H1 (cell line): ENCODE results near the gene BOK. TPM values are rescaled to one million over a fixed set of nuclear protein-coding genes. Genes with fewer than 3 reads are reported as not detected.
"Not testable (repeated sequence)": the region's sequence is repeated elsewhere in the genome, so short reads cannot be mapped to it uniquely, and the experiment has no call there.

Experiments
- CTCF ChIA-PET: fragments of 300-600 bp; sonication (Branson Sonifier 250); formaldehyde crosslinking; loops from one replicate; lab custom pipeline; 2021; ENCODE audit not compliant: partially characterized antibody; lab: Charles Lee
- POLR2A ChIA-PET: fragments of 300-600 bp; sonication (Branson Sonifier 250); formaldehyde crosslinking; loops from one replicate; lab custom pipeline; 2021; ENCODE audit warnings: inconsistent platforms; ENCODE audit not compliant: partially characterized antibody; lab: Charles Lee
- DNase-seq, 2 experiments: peaks; one replicate each; pipeline versions ENCODE4 v3.0.0 to v3.0.0-alpha.2; 2010 to 2022; ENCODE audit warnings: low spot score in 2 of 2, low read depth in 1 of 2, mixed read lengths in 1 of 2
- FAIRE-seq: peaks from 2 replicates; lab custom pipeline; 2011; peaks lifted over from hg19 to GRCh38; lab: Jason Lieb, UNC
- H2AFZ ChIP-seq: 2 replicates; pipeline ENCODE4 v1.8.1; 2012; ENCODE audit warnings: low read length, inconsistent platforms
- H2AK5ac ChIP-seq: 2 replicates; pipeline ENCODE4 v1.6.1; 2013; ENCODE audit warnings: low read depth, low read length
- H2BK120ac ChIP-seq: replicated peaks from 2 replicates; pipeline ENCODE3; 2013; ENCODE audit warnings: low read depth, low read length, inconsistent platforms
- H2BK12ac ChIP-seq: 2 replicates; pipeline ENCODE4 v1.6.1; 2013; ENCODE audit warnings: low read depth, low read length
- H2BK15ac ChIP-seq: 2 replicates; pipeline ENCODE4 v1.6.1; 2013; ENCODE audit warnings: low read length
- H2BK20ac ChIP-seq: 2 replicates; pipeline ENCODE4 v1.6.1; 2013; ENCODE audit warnings: low read length
- H2BK5ac ChIP-seq: 2 replicates; pipeline ENCODE4 v1.6.1; 2013; ENCODE audit warnings: low read depth, low read length
- H3K14ac ChIP-seq: 2 replicates; pipeline ENCODE4 v1.6.1; 2013; ENCODE audit warnings: inconsistent platforms; ENCODE audit not compliant: insufficient read length
- H3K18ac ChIP-seq: 2 replicates; pipeline ENCODE4 v1.6.1; 2013; ENCODE audit warnings: low read length; ENCODE audit errors: extremely low read depth
- H3K23ac ChIP-seq: 2 replicates; pipeline ENCODE4 v1.6.1; 2013; ENCODE audit warnings: inconsistent platforms; ENCODE audit not compliant: insufficient read length
- H3K23me2 ChIP-seq: 2 replicates; pipeline ENCODE4 v1.6.1; 2013; ENCODE audit warnings: low read depth, low read length
- H3K27ac ChIP-seq: 2 replicates; pipeline ENCODE4 v1.6.1; 2011; ENCODE audit warnings: low read depth, low read length, inconsistent platforms
- H3K27me3 ChIP-seq, 4 experiments: replicated peaks in 1 of 4; 1 replicate in 1 of 4; 2 replicates in 3 of 4; pipeline versions ENCODE4 v1.6.1 to v1.8.1; 2011 to 2013; ENCODE audit warnings: low read length in 3 of 4, mild to moderate bottlenecking in 3 of 4, inconsistent platforms in 2 of 4, mixed read lengths in 2 of 4, moderate library complexity in 1 of 4; ENCODE audit not compliant: control insufficient read depth in 3 of 4, insufficient read depth in 3 of 4; ENCODE audit errors: extremely low read depth in 1 of 4
- H3K36me3 ChIP-seq, 4 experiments: 2 replicates each; pipeline versions ENCODE4 v1.6.1 to v1.8.1; 2011 to 2013; ENCODE audit warnings: mild to moderate bottlenecking in 4 of 4, low read length in 3 of 4, moderate library complexity in 2 of 4, control low read depth in 1 of 4, inconsistent platforms in 1 of 4; ENCODE audit not compliant: insufficient read depth in 4 of 4, control insufficient read depth in 2 of 4
- H3K4ac ChIP-seq: replicated peaks from 2 replicates; pipeline ENCODE3; 2013; ENCODE audit warnings: low read length, low read depth, mixed read lengths, inconsistent platforms; ENCODE audit not compliant: insufficient read length
- H3K4me1 ChIP-seq, 4 experiments: replicated peaks in 1 of 4; 1 replicate in 1 of 4; 2 replicates in 3 of 4; pipeline versions ENCODE4 v1.6.1 to v1.8.1; 2011 to 2013; ENCODE audit warnings: low read length in 3 of 4, inconsistent platforms in 2 of 4, mixed read lengths in 1 of 4; ENCODE audit not compliant: insufficient read depth in 4 of 4, control insufficient read depth in 3 of 4
- H3K4me2 ChIP-seq, 2 experiments: 2 replicates each; pipeline versions ENCODE4 v1.6.1 to v1.8.1; 2011 to 2013; ENCODE audit warnings: low read depth in 2 of 2, low read length in 2 of 2, control low read depth in 1 of 2, inconsistent platforms in 1 of 2, mild to moderate bottlenecking in 1 of 2; ENCODE audit not compliant: insufficient read depth in 1 of 2
- H3K4me3 ChIP-seq, 4 experiments: fragments of 200-600, 300-600 bp in 1 of 4; sonication (generic), shearing (Covaris generic), sonication (Bioruptor Twin) in 1 of 4; 2 replicates each; pipeline versions ENCODE4 v1.5.1 to v1.8.1; 2011 to 2016; ENCODE audit warnings: low read length in 4 of 4, low read depth in 3 of 4, control low read depth in 2 of 4, inconsistent platforms in 2 of 4, mild to moderate bottlenecking in 2 of 4, mixed read lengths in 1 of 4, moderate library complexity in 1 of 4; ENCODE audit not compliant: insufficient read depth in 2 of 4; ENCODE audit errors: extremely low read depth in 1 of 4
- H3K56ac ChIP-seq: replicated peaks from 2 replicates; pipeline ENCODE3; 2013; ENCODE audit warnings: low read depth, mild to moderate bottlenecking, mixed read lengths, low read length, inconsistent platforms; ENCODE audit not compliant: insufficient read length
- H3K79me1 ChIP-seq: 2 replicates; pipeline ENCODE4 v1.6.1; 2013; ENCODE audit warnings: low read depth, low read length, control low read depth
- H3K79me2 ChIP-seq, 2 experiments: 2 replicates each; pipeline versions ENCODE4 v1.6.1 to v1.8.1; 2012 to 2013; ENCODE audit warnings: low read length in 2 of 2, mild to moderate bottlenecking in 2 of 2, inconsistent platforms in 1 of 2; ENCODE audit not compliant: insufficient read depth in 2 of 2, control insufficient read depth in 1 of 2
- H3K9ac ChIP-seq, 4 experiments: replicated peaks in 1 of 4; 1 replicate in 1 of 4; 2 replicates in 3 of 4; pipeline versions ENCODE4 v1.6.1 to v1.8.1; 2011 to 2013; ENCODE audit warnings: low read depth in 3 of 4, low read length in 3 of 4, control low read depth in 2 of 4, mild to moderate bottlenecking in 2 of 4, moderate library complexity in 2 of 4, inconsistent platforms in 1 of 4; ENCODE audit errors: extremely low read depth in 1 of 4
- H3K9me3 ChIP-seq, 2 experiments: 2 replicates each; pipeline versions ENCODE4 v1.6.1 to v1.8.1; 2012 to 2013; ENCODE audit warnings: mild to moderate bottlenecking in 2 of 2, moderate library complexity in 2 of 2, control low read depth in 1 of 2, inconsistent platforms in 1 of 2, low read depth in 1 of 2, low read length in 1 of 2, mixed read lengths in 1 of 2; ENCODE audit not compliant: insufficient read depth in 2 of 2
- H4K20me1 ChIP-seq, 2 experiments: replicated peaks in 1 of 2; 2 replicates each; pipeline versions ENCODE3 to v1.8.1; 2011 to 2013; ENCODE audit warnings: inconsistent platforms in 2 of 2, low read length in 2 of 2, mild to moderate bottlenecking in 1 of 2; ENCODE audit not compliant: insufficient read depth in 2 of 2, control insufficient read depth in 1 of 2
- H4K5ac ChIP-seq: 2 replicates; pipeline ENCODE4 v1.6.1; 2013; ENCODE audit warnings: low read length, low read depth, mixed read lengths, inconsistent platforms; ENCODE audit not compliant: insufficient read length
- H4K8ac ChIP-seq: 2 replicates; pipeline ENCODE4 v1.8.0; 2013; ENCODE audit warnings: mild to moderate bottlenecking, moderate library complexity, low read length, inconsistent platforms; ENCODE audit not compliant: insufficient read depth; ENCODE audit errors: extremely low read depth
- H4K91ac ChIP-seq: replicated peaks from 2 replicates; pipeline ENCODE3; 2013; ENCODE audit warnings: low read length, mixed read lengths, inconsistent platforms; ENCODE audit not compliant: insufficient read length
- CBX8 ChIP-seq: fragments of 300-800, 300-1000 bp; sonication (generic); IDR thresholded peaks from 2 replicates; pipeline ENCODE4 v1.7.1; 2016; ENCODE audit warnings: low read depth, low read length, borderline replicate concordance
- CTBP2 ChIP-seq: IDR thresholded peaks from 2 replicates; pipeline ENCODE4 v1.7.0; 2011; ENCODE audit warnings: borderline replicate concordance, mild to moderate bottlenecking, moderate library complexity, mixed read lengths, low read length; ENCODE audit not compliant: insufficient read depth, insufficient read length
- PHF8 ChIP-seq: fragments of 200-600 bp; sonication (generic); conservative IDR thresholded peaks from 2 replicates; pipeline ENCODE4 v1.7.1; 2012; ENCODE audit warnings: low read depth, mild to moderate bottlenecking, inconsistent platforms, low read length, moderate library complexity
- WGBS, 2 experiments: shearing (Covaris generic) in 1 of 2; methylation state at CpG; one replicate each; pipeline versions ENCODE4 v1.1.6 to v1.1.7; 2013 to 2015; ENCODE audit warnings: low lambda C conversion rate in 2 of 2, mixed read lengths in 2 of 2, inconsistent platforms in 1 of 2, low coverage in 1 of 2, missing lambda C conversion rate in 1 of 2; ENCODE audit not compliant: insufficient replicate concordance in 2 of 2, insufficient coverage in 1 of 2, insufficient read length in 1 of 2; ENCODE audit errors: extremely low coverage in 1 of 2, missing lambda C conversion rate in 1 of 2; 5-methylcytosine and 5-hydroxymethylcytosine counted together
- polyA plus RNA-seq, 7 experiments: library from polyadenylated mRNA; depleted of rRNA in 3 of 7; stranded (reverse) in 5 of 7; unstranded in 2 of 7; fragments of >200 nt in 5 of 7; fragments of 200-250 nt in 2 of 7; gene quantifications; 1 replicate in 5 of 7; 2 replicates in 1 of 7; 4 replicates in 1 of 7; pipeline versions ENCODE4 v1.2.1 to v1.2.3, GENCODE V29; 2011 to 2013; ENCODE audit warnings: missing spikeins in 2 of 7, mixed read lengths in 2 of 7
- total RNA-seq: library from RNA; stranded (reverse); fragmentation: NEBNext Ultra II Directional; extraction: Animal tissue kit (Norgen Biotek cat#: 25700); gene quantifications from 2 replicates; pipeline ENCODE4 v1.2.1, GENCODE V29; 2021

The BOK gene
- total and polyA plus RNA-seq, 2 of the 8 experiments (the other 6 are each of a cell fraction or from before 2014, with no cell fraction given) = 33.7 to 37.6 TPM

GRCh38 chr2:241565411-241565810, 6.9 kb downstream of the BOK start (continued):
- TF ChIP-seq PHF8 (no peak), CBX8 (no peak), CTBP2 (no peak)

- H3K4me3 ChIP-seq, H3K27ac ChIP-seq, FAIRE-seq, H3K4ac ChIP-seq, H3K18ac ChIP-seq, H3K56ac ChIP-seq, H3K4me1 ChIP-seq, DNase-seq, H2BK120ac ChIP-seq, H3K23ac ChIP-seq, H4K8ac ChIP-seq, H2BK12ac ChIP-seq, H2BK15ac ChIP-seq, H3K79me1 ChIP-seq, H3K9ac ChIP-seq, H2BK5ac ChIP-seq, H3K23me2 ChIP-seq, H4K91ac ChIP-seq, H3K4me2 ChIP-seq, H2AFZ ChIP-seq, H3K36me3 ChIP-seq, H3K27me3 ChIP-seq, H3K14ac ChIP-seq, H4K5ac ChIP-seq, H3K79me2 ChIP-seq, POLR2A ChIA-PET, H3K9me3 ChIP-seq, H2BK20ac ChIP-seq, H2AK5ac ChIP-seq: not testable (repeated sequence)
- CTCF ChIA-PET = interaction anchor here (0.6 kb wide), 1 partner anchor 38 kb away, joined by 3 read pairs; no protein-coding TSS in a partner anchor
- WGBS, 2 experiments = 97% methylated on average over 11 of the region's 11 CpGs; no CpG with 5 or more reads in 1 of the 2 experiments
- peaks cover 5 to 23% of the 10 kb centered on the region in 2 experiments for H4K20me1 ChIP-seq
Measured at GRCh38 chr2:241566021-241566420, 7.5 kb downstream of the BOK start.
